ENCODE measurements around the gene TMCO2. TPM values are rescaled to one million over a fixed set of nuclear protein-coding genes. Genes with fewer than 3 reads are reported as not detected.

Gene TMCO2
- total and polyA plus RNA-seq, 2 experiments from 2014 or later, result not detected

GRCh38 chr1:40251456-40251855, 3.7 kb downstream of the TMCO2 start:
- H3K27ac Mint-ChIP-seq, result no peak overlapping the region
- H3K27me3 Mint-ChIP-seq (ENCODE audit: insufficient read depth, low read depth, poor library complexity), result peaks cover 5% of the 10 kb centered on the region
- Histone ChIP-seq H3K9me2 (ENCODE audit: insufficient read depth) (no peaks in the 10 kb centered on the region), H3K27me3 (ENCODE audit: insufficient read depth) (no peaks in the 10 kb centered on the region), H3K79me2 (replicated peaks; ENCODE audit: insufficient read depth) (peaks cover 2% of the 10 kb centered on the region; the same call in 1 of the 2 replicates), H3K4me2 (no peak overlapping the region), H3K36me3 (ENCODE audit: insufficient read depth) (no peaks in the 10 kb centered on the region), H2AFZ (peak overlapping the region; percentile 20), H3K4me3 (no peak overlapping the region), H3K4me1 (ENCODE audit: insufficient read depth) (0 out of 2 replicates have a peak, but pooled peaks cover 1% of the 10 kb centered on the region), H3K27ac (ENCODE audit: low read depth) (no peak overlapping the region), H4K20me1 (replicated peaks; ENCODE audit: insufficient read depth) (no peaks in the 10 kb centered on the region), H3F3A (replicated peaks; ENCODE audit: low read depth) (no peaks in the 10 kb centered on the region)
- H3K4me1 Mint-ChIP-seq, result peaks cover under 1% of the 10 kb centered on the region; the same call in 1 of the 3 replicates
- no peaks in the 10 kb centered on the region for H3K9me3 Mint-ChIP-seq
- H3K4me3 Mint-ChIP-seq, result no peak overlapping the region
- TF ChIP-seq REST (IDR thresholded peaks at IDR 0.05; ENCODE audit: unreplicated experiment), result no peak
- TF ChIP-seq NANOG (IDR thresholded peaks at IDR 0.05; ENCODE audit: borderline replicate concordance), result no peak
- no peak for TF ChIP-seq STAT1 (IDR thresholded peaks at IDR 0.05; ENCODE audit: unreplicated experiment)
- TF ChIP-seq POLR2AphosphoS5 (IDR thresholded peaks at IDR 0.05; ENCODE audit: low read depth), result no peak
- no peak for TF ChIP-seq ZNF331 (CRISPR knock-in tag; IDR thresholded peaks at IDR 0.05; ENCODE audit: low read depth)
- no peak for TF ChIP-seq ETS1 (IDR thresholded peaks at IDR 0.05)
- no peak for TF ChIP-seq ZNF462 (CRISPR knock-in tag; IDR thresholded peaks at IDR 0.05)
- TF ChIP-seq CREB1 (CRISPR knock-in tag; IDR thresholded peaks at IDR 0.05; ENCODE audit: low read depth), result no peak
- TF ChIP-seq EZH2phosphoT487 (IDR thresholded peaks at IDR 0.05; ENCODE audit: unreplicated experiment), result no peak
- no peak for TF ChIP-seq EZH2 (IDR thresholded peaks at IDR 0.05; ENCODE audit: low read depth, unreplicated experiment)
- TF ChIP-seq CTCF (conservative IDR thresholded peaks at IDR 0.05; ENCODE audit: low read depth in 2 of 2), result no peak
- TF ChIP-seq JUNB (IDR thresholded peaks at IDR 0.05; ENCODE audit: unreplicated experiment), result no peak
- TF ChIP-seq ZNF114 (CRISPR knock-in tag; IDR thresholded peaks at IDR 0.05), result no peak
- H3K36me3 Mint-ChIP-seq (ENCODE audit: low read depth), result no peaks in the 10 kb centered on the region
- DNase-seq (ENCODE audit: low spot score) (no peak), ATAC-seq (no peak)

All from GM23338 (cell line).